GM18507 (cell line): ENCODE results near the gene CPEB1.
"Not testable (repeated sequence)": the region's sequence is repeated elsewhere in the genome, so short reads cannot be mapped to it uniquely, and the experiment has no call there.

Source experiments
- DNase-seq: peaks from one replicate; pipeline ENCODE4 v3.0.0; 2011; ENCODE audit warnings: low read depth; ENCODE audit not compliant: insufficient read length; ENCODE audit errors: extremely low spot score
- FAIRE-seq: peaks from 2 replicates; lab custom pipeline; 2011; peaks lifted over from hg19 to GRCh38; lab: Jason Lieb, UNC

Gene CPEB1

GRCh38 chr15:82553846-82554245, 93.3 kb downstream of the CPEB1 start:
- DNase-seq = no peak
- FAIRE-seq = no peak

- FAIRE-seq = no peak
- DNase-seq = no peak
Observed at GRCh38 chr15:82552861-82553260, 94.3 kb downstream of the CPEB1 start.

GRCh38 chr15:82551646-82552247, 95.4 kb downstream of the CPEB1 start:
- no peak for DNase-seq
- FAIRE-seq = peak; percentile 52

- DNase-seq = no peak
- FAIRE-seq = no peak
Observed at GRCh38 chr15:82549199-82549665, 97.9 kb downstream of the CPEB1 start.

- no peak for DNase-seq
- no peak for FAIRE-seq
Observed at GRCh38 chr15:82548700-82549099, 98.5 kb downstream of the CPEB1 start.

GRCh38 chr15:82545478-82545877, 101.7 kb downstream of the CPEB1 start:
- FAIRE-seq (no peak), DNase-seq (no peak)

GRCh38 chr15:82545002-82545401, 102.2 kb downstream of the CPEB1 start:
- no peak for FAIRE-seq
- DNase-seq = no peak

GRCh38 chr15:82544431-82544830, 102.7 kb downstream of the CPEB1 start:
- DNase-seq (no peak), FAIRE-seq (no peak)

GRCh38 chr15:82543160-82543559, 104.0 kb downstream of the CPEB1 start:
- no peak for FAIRE-seq
- no peak for DNase-seq

GRCh38 chr15:82540984-82541431, 106.2 kb downstream of the CPEB1 start:
- no peak for FAIRE-seq
- DNase-seq = no peak

GRCh38 chr15:82540055-82540983, 106.8 kb downstream of the CPEB1 start, which contains the start of gene RPS17:
Gene RPS17 (minus strand): TSS chr15:82540457. CDS start chr15:82540428, 29 bp downstream.
- DNase-seq (peak; percentile 99), FAIRE-seq (no peak)

GRCh38 chr15:82539691-82540054, 107.5 kb downstream of the CPEB1 start:
- no peak for DNase-seq
- FAIRE-seq = no peak

GRCh38 chr15:82538961-82539690, 108.0 kb downstream of the CPEB1 start:
- FAIRE-seq (no peak), DNase-seq (no peak)

- FAIRE-seq (no peak), DNase-seq (no peak)
Observed at GRCh38 chr15:82537351-82537908, 109.7 kb downstream of the CPEB1 start.

GRCh38 chr15:82536409-82537350, 110.5 kb downstream of the CPEB1 start:
- DNase-seq (no peak), FAIRE-seq (no peak)

GRCh38 chr15:82535566-82536408, 111.4 kb downstream of the CPEB1 start:
- DNase-seq (no peak), FAIRE-seq (no peak)

- DNase-seq, FAIRE-seq: not testable (repeated sequence)
Observed at GRCh38 chr15:82535151-82535550, 112.0 kb downstream of the CPEB1 start.

GRCh38 chr15:82534457-82534861, 112.7 kb downstream of the CPEB1 start:
- FAIRE-seq, DNase-seq: not testable (repeated sequence)
